GM04504 (cell line): ENCODE measurements around the gene VRTN.
"Not testable (repeated sequence)": the region's sequence is repeated elsewhere in the genome, so short reads cannot be mapped to it uniquely, and the experiment has no call there.

Source experiments
- DNase-seq: peaks from one replicate; pipeline ENCODE4 v3.0.0-alpha.2; 2012; ENCODE audit warnings: low read depth

The VRTN gene

GRCh38 chr14:74348241-74348734 is at the start of gene VRTN:
Gene VRTN, plus strand, starts transcription at chr14:74348471. Its CDS starts 8,313 bp downstream, at chr14:74356784.
- no peak for DNase-seq

- no peak for DNase-seq
Measured at GRCh38 chr14:74299061-74299545, 49.2 kb upstream of the VRTN start.

GRCh38 chr14:74301594-74302151 is 46.6 kb upstream of the VRTN start:
- no peak for DNase-seq

GRCh38 chr14:74302152-74302628 is 46.1 kb upstream of the VRTN start:
- peak; percentile 21 for DNase-seq

GRCh38 chr14:74302634-74303569 is 45.4 kb upstream of the VRTN start, which contains the start of gene ABCD4:
Gene ABCD4, minus strand, starts transcription at chr14:74302934. Its CDS starts 22 bp downstream, at chr14:74302912.
- DNase-seq: peak; percentile 80

GRCh38 chr14:74308695-74309094 is 39.6 kb upstream of the VRTN start:
- no peak for DNase-seq

- DNase-seq: no peak
Measured at GRCh38 chr14:74309125-74310022, 38.9 kb upstream of the VRTN start.

- no peak for DNase-seq
Measured at GRCh38 chr14:74312161-74312560, 36.1 kb upstream of the VRTN start.

GRCh38 chr14:74313601-74314000 is 34.7 kb upstream of the VRTN start:
- DNase-seq: no peak

GRCh38 chr14:74314576-74314975 is 33.7 kb upstream of the VRTN start:
- DNase-seq: no peak

- no peak for DNase-seq
Measured at GRCh38 chr14:74324931-74325361, 23.3 kb upstream of the VRTN start.

- no peak for DNase-seq
Measured at GRCh38 chr14:74325446-74325845, 22.8 kb upstream of the VRTN start.

GRCh38 chr14:74326369-74327152 is 21.7 kb upstream of the VRTN start:
- no peak for DNase-seq

- not testable (repeated sequence) for DNase-seq
Measured at GRCh38 chr14:74329950-74330552, 18.2 kb upstream of the VRTN start.

GRCh38 chr14:74333909-74334308 is 14.4 kb upstream of the VRTN start:
- peak; percentile 59 for DNase-seq

GRCh38 chr14:74346341-74346740 is 1.9 kb upstream of the VRTN start:
- no peak for DNase-seq

GRCh38 chr14:74347097-74347794 is 1.0 kb upstream of the VRTN start:
- DNase-seq: no peak

- no peak for DNase-seq
Measured at GRCh38 chr14:74347795-74348100, 523 bp upstream of the VRTN start.

GRCh38 chr14:74348735-74349463 is 628 bp downstream of the VRTN start:
- no peak for DNase-seq
